SK-N-SH (cell line): ENCODE measurements around the gene SF3B1.

ENCODE experiments used
- CTCF ChIP-seq: fragments of 200-600 bp; sonication (generic); IDR thresholded peaks from 2 replicates; pipeline ENCODE4 v1.6.1; 2017; ENCODE audit warnings: antibody characterized with exemption, mild to moderate bottlenecking, moderate library complexity
- FOSL2 ChIP-seq: IDR thresholded peaks from 2 replicates; pipeline ENCODE4 v1.4.0; 2012; ENCODE audit warnings: low read depth, mild to moderate bottlenecking, moderate library complexity, borderline replicate concordance
- RAD21 ChIP-seq: IDR thresholded peaks from 2 replicates; pipeline ENCODE4 v1.6.1; 2012; ENCODE audit warnings: mild to moderate bottlenecking, low read length
- RXRA ChIP-seq: IDR thresholded peaks from 2 replicates; pipeline ENCODE4 v1.4.0; 2012; ENCODE audit warnings: low read depth, mild to moderate bottlenecking, borderline replicate concordance
- TAF1 ChIP-seq: IDR thresholded peaks from 2 replicates; pipeline ENCODE4 v1.6.1; 2012; ENCODE audit warnings: low read depth, mild to moderate bottlenecking, low read length, moderate library complexity, borderline replicate concordance

- TF ChIP-seq CTCF (no peak), TAF1 (no peak), RXRA (no peak), FOSL2 (no peak), RAD21 (no peak)
Measured at GRCh38 chr2:197369933-197370320, 64.9 kb downstream of the SF3B1 start.
